ENCODE results near the gene GRB10. TPM values are rescaled to one million over a fixed set of nuclear protein-coding genes. Genes with fewer than 3 reads are reported as not detected.

The GRB10 gene
- total RNA-seq, 1 donor from 2014 or later = 67.7 TPM

GRCh38 chr7:50817561-50817960 lies 34.9 kb upstream of the GRB10 start:
- no peaks in the 10 kb centered on the region for H3K27me3 ChIP-seq (ENCODE audit: control insufficient read depth, insufficient read depth, low read length)
- TF ChIP-seq, protein P1, sequence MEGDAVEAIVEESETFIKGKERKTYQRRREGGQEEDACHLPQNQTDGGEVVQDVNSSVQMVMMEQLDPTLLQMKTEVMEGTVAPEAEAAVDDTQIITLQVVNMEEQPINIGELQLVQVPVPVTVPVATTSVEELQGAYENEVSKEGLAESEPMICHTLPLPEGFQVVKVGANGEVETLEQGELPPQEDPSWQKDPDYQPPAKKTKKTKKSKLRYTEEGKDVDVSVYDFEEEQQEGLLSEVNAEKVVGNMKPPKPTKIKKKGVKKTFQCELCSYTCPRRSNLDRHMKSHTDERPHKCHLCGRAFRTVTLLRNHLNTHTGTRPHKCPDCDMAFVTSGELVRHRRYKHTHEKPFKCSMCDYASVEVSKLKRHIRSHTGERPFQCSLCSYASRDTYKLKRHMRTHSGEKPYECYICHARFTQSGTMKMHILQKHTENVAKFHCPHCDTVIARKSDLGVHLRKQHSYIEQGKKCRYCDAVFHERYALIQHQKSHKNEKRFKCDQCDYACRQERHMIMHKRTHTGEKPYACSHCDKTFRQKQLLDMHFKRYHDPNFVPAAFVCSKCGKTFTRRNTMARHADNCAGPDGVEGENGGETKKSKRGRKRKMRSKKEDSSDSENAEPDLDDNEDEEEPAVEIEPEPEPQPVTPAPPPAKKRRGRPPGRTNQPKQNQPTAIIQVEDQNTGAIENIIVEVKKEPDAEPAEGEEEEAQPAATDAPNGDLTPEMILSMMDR (IDR thresholded peaks at IDR 0.05; ENCODE audit: insufficient read depth, low read length, severe bottlenecking) = no peak
- no peak for DNase-seq (ENCODE audit: low read depth)
- H3K36me3 ChIP-seq (ENCODE audit: control insufficient read depth, insufficient read depth, low read length) = no peaks in the 10 kb centered on the region
- no peak for FAIRE-seq
- H3K4me3 ChIP-seq (ENCODE audit: low read depth, low read length) = no peak overlapping the region

GRCh38 chr7:50815138-50815537 lies 32.4 kb upstream of the GRB10 start:
- peak; percentile 54 for DNase-seq (ENCODE audit: low read depth)
- no peaks in the 10 kb centered on the region for H3K27me3 ChIP-seq (ENCODE audit: control insufficient read depth, insufficient read depth, low read length)
- H3K4me3 ChIP-seq (ENCODE audit: low read depth, low read length) = no peak overlapping the region
- TF ChIP-seq, protein P1 (IDR thresholded peaks at IDR 0.05; ENCODE audit: insufficient read depth, low read length, severe bottlenecking) = no peak
- H3K36me3 ChIP-seq (ENCODE audit: control insufficient read depth, insufficient read depth, low read length) = no peaks in the 10 kb centered on the region
- no peak for FAIRE-seq

GRCh38 chr7:50814166-50814565 lies 31.5 kb upstream of the GRB10 start:
- no peak overlapping the region for H3K4me3 ChIP-seq (ENCODE audit: low read depth, low read length)
- H3K27me3 ChIP-seq (ENCODE audit: control insufficient read depth, insufficient read depth, low read length) = no peaks in the 10 kb centered on the region
- TF ChIP-seq, protein P1 (IDR thresholded peaks at IDR 0.05; ENCODE audit: insufficient read depth, low read length, severe bottlenecking) = no peak
- H3K36me3 ChIP-seq (ENCODE audit: control insufficient read depth, insufficient read depth, low read length) = no peaks in the 10 kb centered on the region
- FAIRE-seq = no peak
- no peak for DNase-seq (ENCODE audit: low read depth)

DNA sequence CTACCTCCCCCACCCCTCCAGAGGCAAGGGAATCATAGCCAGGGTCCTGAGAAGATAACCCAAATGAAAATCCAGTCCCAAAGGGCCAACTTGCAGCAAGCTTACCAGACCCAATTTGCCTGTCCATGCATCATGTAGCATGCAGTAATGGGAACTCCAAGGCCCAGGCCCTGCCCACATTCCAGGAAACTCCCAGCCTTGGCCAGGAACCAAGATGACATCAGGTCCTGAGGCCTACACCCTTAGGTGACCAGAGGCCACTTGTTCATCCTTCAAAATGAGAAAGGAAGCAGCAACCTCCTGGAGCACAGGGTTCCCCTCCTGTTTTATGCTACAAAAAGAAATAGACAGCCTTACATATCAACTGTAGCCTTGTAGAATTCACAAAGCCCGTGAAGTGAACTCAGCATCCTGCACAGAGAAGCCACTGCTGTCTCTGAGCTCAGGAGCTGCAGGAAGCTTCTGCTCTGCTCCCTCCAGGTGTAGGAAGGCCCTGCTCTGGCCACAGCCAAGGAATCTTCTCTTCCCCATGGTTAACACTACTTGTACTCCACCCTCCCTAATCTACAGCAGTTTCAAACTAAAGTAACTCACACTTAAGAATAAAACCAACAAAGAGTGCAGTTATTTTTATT lies 30.3 kb upstream of the GRB10 start:
- TF ChIP-seq, protein P1 (IDR thresholded peaks at IDR 0.05; ENCODE audit: insufficient read depth, low read length, severe bottlenecking) = no peak
- DNase-seq (ENCODE audit: low read depth) = peak; percentile 88
- H3K4me3 ChIP-seq (ENCODE audit: low read depth, low read length) = no peak overlapping the region
- H3K36me3 ChIP-seq (ENCODE audit: control insufficient read depth, insufficient read depth, low read length) = no peaks in the 10 kb centered on the region
- no peak for FAIRE-seq
- H3K27me3 ChIP-seq (ENCODE audit: control insufficient read depth, insufficient read depth, low read length) = no peaks in the 10 kb centered on the region

GRCh38 chr7:50812094-50812493 lies 29.4 kb upstream of the GRB10 start:
- H3K4me3 ChIP-seq (ENCODE audit: low read depth, low read length) = no peak overlapping the region
- TF ChIP-seq, protein P1 (IDR thresholded peaks at IDR 0.05; ENCODE audit: insufficient read depth, low read length, severe bottlenecking) = no peak
- H3K36me3 ChIP-seq (ENCODE audit: control insufficient read depth, insufficient read depth, low read length) = no peaks in the 10 kb centered on the region
- FAIRE-seq (no peak), DNase-seq (ENCODE audit: low read depth) (no peak)
- H3K27me3 ChIP-seq (ENCODE audit: control insufficient read depth, insufficient read depth, low read length) = no peaks in the 10 kb centered on the region

Data from bronchial epithelial cell (primary cell).